Heart left ventricle (tissue), 16 donors: ENCODE measurements around the gene GIT2. TPM values are rescaled to one million over a fixed set of nuclear protein-coding genes. Genes with fewer than 3 reads are reported as not detected.

Experiments
- ATAC-seq, 4 donors: fragments of 200-7000 bp; cut with Tn5 transposase; one replicate each; pipeline ENCODE4 v1.9.1; 2020 to 2022; ENCODE audit warnings: moderate library complexity in 4 of 4, mild to moderate bottlenecking in 3 of 4, moderate number of reproducible peaks in 1 of 4
- DNase-seq, 5 donors: peaks; one replicate each; pipeline ENCODE4 v3.0.0-alpha.2; 2020
- H3K27ac ChIP-seq, 12 donors: fragments of 200-600 bp; sonication (generic) in 4 of 12; one replicate each; pipeline versions ENCODE4 v1.5.0 to v1.8.0; 2016 to 2022; ENCODE audit warnings: mild to moderate bottlenecking in 2 of 12
- H3K27me3 ChIP-seq, 9 donors: fragments of 200-600 bp; sonication (generic) in 2 of 9; one replicate each; pipeline versions ENCODE4 v1.5.1 to v1.8.0; 2016 to 2022; ENCODE audit warnings: mild to moderate bottlenecking in 3 of 9
- H3K36me3 ChIP-seq, 9 donors: fragments of 200-600 bp; sonication (generic) in 2 of 9; one replicate each; pipeline versions ENCODE4 v1.5.0 to v1.8.0; 2018 to 2022; ENCODE audit warnings: mild to moderate bottlenecking in 2 of 9
- H3K4me1 ChIP-seq, 12 donors: fragments of 200-600 bp; sonication (generic) in 4 of 12; one replicate each; pipeline versions ENCODE4 v1.5.0 to v1.8.0; 2016 to 2022; ENCODE audit warnings: mild to moderate bottlenecking in 3 of 12
- H3K4me3 ChIP-seq, 12 donors: fragments of 200-600 bp; sonication (generic) in 4 of 12; one replicate each; pipeline versions ENCODE4 v1.5.0 to v1.8.0; 2017 to 2022; ENCODE audit warnings: mild to moderate bottlenecking in 9 of 12, moderate library complexity in 4 of 12
- H3K9me3 ChIP-seq, 12 donors: fragments of 200-600 bp; sonication (generic) in 4 of 12; one replicate each; pipeline versions ENCODE4 v1.5.0 to v1.8.0; 2016 to 2022; ENCODE audit warnings: mild to moderate bottlenecking in 1 of 12
- POLR2A ChIP-seq, 2 donors: fragments of 450-650 bp; IDR thresholded peaks; one replicate each; pipeline ENCODE4 v1.6.1; 2017; ENCODE audit warnings: antibody characterized with exemption in 2 of 2, mild to moderate bottlenecking in 2 of 2, moderate library complexity in 2 of 2
- WGBS, 4 donors: extraction: QIAGEN DNeasy Blood & Tissue Kit in 2 of 4; methylation state at CpG; one replicate each; pipeline versions ENCODE4 v1.1.5 to v1.1.7; 2013 to 2018; 5-methylcytosine and 5-hydroxymethylcytosine counted together
- intact Hi-C, 10 donors: fragments of 100-400 bp; cut with DNase I; formaldehyde crosslinking; loops; one replicate each; pipeline versions ENCODE4 v1.11.1 to v1.14.2; 2022
- polyA plus RNA-seq, 2 donors: library from polyadenylated mRNA; stranded (reverse); fragments of 200-250 nt; gene quantifications; one replicate each; pipeline ENCODE4 v1.2.3, GENCODE V29; 2013
- total RNA-seq, 9 donors: library from RNA; depleted of rRNA in 2 of 9; stranded (reverse); fragments of >200 nt in 2 of 9; fragmentation: NEBNext Ultra II Directional in 3 of 9; extraction: Animal tissue kit (Norgen Biotek cat#: 25700) in 3 of 9; gene quantifications; one replicate each; pipeline versions ENCODE4 v1.1.0 to v1.2.4, GENCODE V29; 2016 to 2023
- TF ChIP-seq, protein P1 (sequence below), 12 donors: fragments of 200-600 bp; sonication (generic) in 4 of 12; IDR thresholded peaks; one replicate each; pipeline versions ENCODE4 v1.5.0 to v1.8.0; 2018 to 2022; ENCODE audit warnings: antibody characterized with exemption in 12 of 12, mild to moderate bottlenecking in 5 of 12
- donor health status: ischemic (EF 13 %, LVEDD 7.1; RV severe dilation, severe dysfunction).
- donor health status: healthy with polysubstance abuse.
- donor health status: DM: no; HTN: yes; CAD: no.
- donor health status: DM: no; HTN: no; CAD: no.
- donor health status: ischemic (EF 25% LVEDD 6.9; RV normal size, moderate dysfunction).
- donor health status: ischemic (EF 25% LVEDD 5.7; RV mildly dilated, moderate dysfunction).
- donor health status: healthy.
- donor health status: DM: yes; HTN: yes; CAD: no.
- donor health status: ischemic (EF 35%, LVEDD 5.7; RV mildly dilated, moderate dysfunction).
- donor health status: nonischemic (EF 11% LVEDD 7.7; RV severe dilation, severe dysfunction).
- donor health status: DM: yes; HTN: yes; CAD: no.
- donor health status: PGD.
- donor health status: ischemic (EF 29% LVEDD 5.4; RV normal size, mild dysfunction).
- donor health status: nonischemic (EF 23%, LVEDD 6.1; RV moderate dilation, normal function).

Gene GIT2
- total and polyA plus RNA-seq, 11 donors = 17.4 to 56.7 (median 36.2) TPM

DNA sequence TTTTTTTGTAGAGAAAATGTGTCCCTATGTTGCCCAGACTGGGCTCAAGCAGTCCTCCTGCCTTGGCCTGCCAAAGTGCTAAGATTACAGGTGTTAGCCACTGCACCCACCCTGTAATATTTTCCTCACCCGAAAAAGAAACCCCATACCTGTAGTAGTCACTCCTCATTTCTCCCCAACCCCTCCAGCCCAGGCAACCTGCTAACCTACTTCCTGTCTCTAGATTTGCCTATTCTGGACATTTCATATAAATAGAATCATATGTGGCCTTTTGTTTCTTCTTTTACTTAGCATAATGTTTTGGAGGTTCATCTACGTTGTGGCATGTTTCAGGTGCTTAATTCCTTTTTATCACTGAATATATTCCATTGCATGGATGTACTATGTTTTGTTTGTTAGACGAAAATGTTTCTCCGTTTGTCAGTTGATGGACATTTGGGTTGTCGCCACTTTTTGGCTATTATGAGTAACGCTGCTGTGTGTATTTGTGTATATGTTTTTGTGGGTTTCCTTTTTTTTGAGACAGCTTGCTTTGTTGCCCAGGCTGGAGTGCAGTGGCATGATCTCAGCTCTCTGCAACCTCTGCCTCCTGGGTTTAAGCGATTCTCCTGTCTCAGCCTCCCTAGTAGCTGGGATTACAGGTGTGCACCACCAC, 9.3 kb upstream of the GIT2 start:
- no peak for ATAC-seq
- TF ChIP-seq, protein P1, sequence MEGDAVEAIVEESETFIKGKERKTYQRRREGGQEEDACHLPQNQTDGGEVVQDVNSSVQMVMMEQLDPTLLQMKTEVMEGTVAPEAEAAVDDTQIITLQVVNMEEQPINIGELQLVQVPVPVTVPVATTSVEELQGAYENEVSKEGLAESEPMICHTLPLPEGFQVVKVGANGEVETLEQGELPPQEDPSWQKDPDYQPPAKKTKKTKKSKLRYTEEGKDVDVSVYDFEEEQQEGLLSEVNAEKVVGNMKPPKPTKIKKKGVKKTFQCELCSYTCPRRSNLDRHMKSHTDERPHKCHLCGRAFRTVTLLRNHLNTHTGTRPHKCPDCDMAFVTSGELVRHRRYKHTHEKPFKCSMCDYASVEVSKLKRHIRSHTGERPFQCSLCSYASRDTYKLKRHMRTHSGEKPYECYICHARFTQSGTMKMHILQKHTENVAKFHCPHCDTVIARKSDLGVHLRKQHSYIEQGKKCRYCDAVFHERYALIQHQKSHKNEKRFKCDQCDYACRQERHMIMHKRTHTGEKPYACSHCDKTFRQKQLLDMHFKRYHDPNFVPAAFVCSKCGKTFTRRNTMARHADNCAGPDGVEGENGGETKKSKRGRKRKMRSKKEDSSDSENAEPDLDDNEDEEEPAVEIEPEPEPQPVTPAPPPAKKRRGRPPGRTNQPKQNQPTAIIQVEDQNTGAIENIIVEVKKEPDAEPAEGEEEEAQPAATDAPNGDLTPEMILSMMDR (IDR thresholded peaks at IDR 0.05) = no peak
- TF ChIP-seq POLR2A (IDR thresholded peaks at IDR 0.05) = no peak
- H3K27ac ChIP-seq = no peak overlapping the region
- H3K4me1 ChIP-seq = peaks cover 0 to 23% (median 6%) of the 10 kb centered on the region in 12 donors
- H3K36me3 ChIP-seq = peaks cover 0 to 13% (median 0%) of the 10 kb centered on the region in 9 donors
- 93 to 96% (median 95%) methylated on average over 7 of the region's 7 CpGs for WGBS, 4 donors
- H3K27me3 ChIP-seq = no peaks in the 10 kb centered on the region
- peaks cover 0 to 17% (median 0%) of the 10 kb centered on the region in 12 donors for H3K9me3 ChIP-seq
- intact Hi-C loops = no loop called here
- no peak for DNase-seq
- H3K4me3 ChIP-seq = no peak overlapping the region

DNA sequence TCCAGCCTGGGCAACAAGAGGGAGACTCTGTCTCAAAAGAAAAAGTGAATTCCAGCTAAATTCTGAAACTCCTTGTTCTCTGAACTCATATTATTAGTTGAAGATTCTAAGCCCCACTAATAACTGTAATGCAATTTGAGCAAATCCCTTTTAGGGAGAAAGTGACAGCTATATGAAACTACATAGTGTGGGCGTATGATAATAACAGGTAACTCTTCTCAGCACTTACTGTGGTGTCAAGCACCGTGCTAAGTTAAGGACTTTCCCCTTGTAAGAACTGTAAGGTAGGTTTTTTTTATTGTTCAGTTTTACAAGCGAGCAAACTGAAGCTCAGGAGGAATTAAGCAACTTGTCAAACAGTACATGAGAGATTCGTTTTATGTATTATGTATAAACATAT, 8.4 kb upstream of the GIT2 start:
- ATAC-seq (no peak), DNase-seq (no peak)
- no peaks in the 10 kb centered on the region for H3K27me3 ChIP-seq
- no peak overlapping the region for H3K4me3 ChIP-seq
- H3K9me3 ChIP-seq = peaks cover 0 to 17% (median 0%) of the 10 kb centered on the region in 12 donors
- intact Hi-C loops = no loop called here
- 88 to 91% (median 89%) methylated on average over 4 of the region's 4 CpGs for WGBS, 4 donors
- H3K4me1 ChIP-seq = peaks cover 0 to 32% (median 9%) of the 10 kb centered on the region in 12 donors
- H3K36me3 ChIP-seq = peaks cover 0 to 13% (median 0%) of the 10 kb centered on the region in 9 donors
- no peak for TF ChIP-seq POLR2A (IDR thresholded peaks at IDR 0.05)
- TF ChIP-seq, protein P1 (IDR thresholded peaks at IDR 0.05) = no peak
- H3K27ac ChIP-seq = no peak overlapping the region

DNA sequence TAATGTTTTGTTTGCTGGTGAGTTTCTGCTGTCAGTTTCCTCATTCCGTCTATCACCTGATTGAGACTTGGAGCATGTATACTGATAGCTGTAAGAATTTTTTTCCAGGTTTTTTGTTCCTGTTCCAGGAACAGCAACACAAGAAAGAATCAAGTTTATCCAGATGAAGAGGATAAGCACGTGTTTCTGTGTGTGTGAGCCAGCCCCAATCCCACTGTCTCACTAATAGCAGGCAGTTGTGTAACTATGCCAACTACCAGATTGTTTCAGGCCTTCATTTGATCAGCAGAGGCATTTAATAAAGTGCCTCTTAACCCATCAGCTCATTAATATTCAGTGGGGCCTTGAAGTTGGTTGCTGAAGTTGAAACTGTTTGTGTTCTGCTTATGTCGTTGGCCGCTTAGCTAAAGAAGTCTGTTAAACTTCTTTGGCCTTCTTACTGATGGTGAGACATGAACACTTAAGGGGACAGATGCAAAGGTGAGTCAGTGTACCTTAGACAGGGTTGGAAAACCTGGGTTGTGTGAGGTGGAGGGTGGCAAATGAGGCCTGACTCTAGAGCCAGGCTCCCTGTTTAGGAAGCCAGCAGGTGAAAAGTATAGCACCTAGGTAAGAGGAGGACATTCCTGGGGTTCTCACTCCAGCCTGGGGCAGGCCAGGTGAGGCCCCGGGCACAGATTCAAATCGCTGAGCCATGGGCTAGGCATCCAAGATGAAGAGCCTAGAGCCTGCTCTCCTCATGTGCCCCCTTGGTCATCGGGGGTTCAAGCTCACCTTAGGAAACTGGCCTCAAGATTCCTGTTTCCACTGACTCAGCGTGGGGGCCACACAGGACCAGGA, 6.7 kb upstream of the GIT2 start:
- WGBS, 4 donors = 76 to 86% (median 84%) methylated on average over 4 to 8 of the region's 8 CpGs
- H3K4me3 ChIP-seq = no peak overlapping the region
- no peak for ATAC-seq
- no peak overlapping the region for H3K27ac ChIP-seq
- DNase-seq = no peak
- peaks cover 0 to 39% (median 15%) of the 10 kb centered on the region in 12 donors for H3K4me1 ChIP-seq
- H3K9me3 ChIP-seq = peaks cover 0 to 17% (median 0%) of the 10 kb centered on the region in 12 donors
- intact Hi-C loops = no loop called here
- peaks cover 0 to 13% (median 0%) of the 10 kb centered on the region in 9 donors for H3K36me3 ChIP-seq
- TF ChIP-seq, protein P1 (IDR thresholded peaks at IDR 0.05) = no peak
- TF ChIP-seq POLR2A (IDR thresholded peaks at IDR 0.05) = no peak
- no peaks in the 10 kb centered on the region for H3K27me3 ChIP-seq

DNA sequence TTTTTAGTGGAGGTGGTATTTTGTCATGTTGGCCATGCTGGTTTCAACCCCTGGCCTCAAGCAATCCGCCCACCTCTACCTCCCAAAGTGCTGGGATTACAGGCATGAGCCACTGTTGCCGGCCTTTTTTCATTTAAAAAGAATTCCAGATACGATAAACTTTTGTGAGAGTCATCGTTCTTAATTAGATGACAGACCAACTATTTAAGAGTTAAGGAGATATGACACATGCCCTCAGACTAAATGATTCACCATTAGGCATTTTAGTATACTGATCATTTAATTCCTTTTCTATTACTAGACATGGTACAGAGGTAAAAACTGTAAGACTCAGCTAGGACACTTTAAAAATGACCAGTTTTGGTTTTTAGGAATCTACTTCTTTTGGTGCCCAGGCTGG, 5.4 kb upstream of the GIT2 start:
- Histone ChIP-seq H3K4me3 (no peak overlapping the region), H3K9me3 (peaks cover 0 to 6% (median 0%) of the 10 kb centered on the region in 12 donors), H3K4me1 (peaks cover 0 to 45% (median 16%) of the 10 kb centered on the region in 12 donors), H3K27me3 (no peaks in the 10 kb centered on the region), H3K36me3 (peaks cover 0 to 13% (median 0%) of the 10 kb centered on the region in 9 donors), H3K27ac (no peak overlapping the region)
- DNase-seq (no peak), ATAC-seq (no peak)
- no peak for TF ChIP-seq POLR2A (IDR thresholded peaks at IDR 0.05)
- TF ChIP-seq, protein P1 (IDR thresholded peaks at IDR 0.05) = no peak
- 80 to 97% (median 89%) methylated on average over 4 of the region's 4 CpGs for WGBS, 4 donors
- intact Hi-C loops = no loop called here
